Neuronal stem cell (in vitro differentiated cells): Measurements from ENCODE around the gene INTU.

ENCODE experiments used
- DNase-seq: peaks from one replicate; pipeline ENCODE4 v3.0.0-alpha.2; 2013; ENCODE audit warnings: low spot score
- H2AFZ ChIP-seq: one replicate; pipeline ENCODE4 v1.6.1; 2013; ENCODE audit warnings: mild to moderate bottlenecking, low read length, inconsistent platforms
- H2AK5ac ChIP-seq: 2 replicates; pipeline ENCODE4 v1.6.1; 2013; ENCODE audit warnings: low read depth, mild to moderate bottlenecking, inconsistent platforms, low read length, moderate library complexity, mixed read lengths
- H2BK120ac ChIP-seq: 2 replicates; pipeline ENCODE4 v1.6.1; 2013; ENCODE audit warnings: low read depth, mild to moderate bottlenecking, inconsistent platforms, low read length, moderate library complexity, mixed read lengths
- H2BK12ac ChIP-seq: one replicate; pipeline ENCODE4 v1.6.1; 2013; ENCODE audit warnings: low read length, inconsistent platforms
- H2BK15ac ChIP-seq: 2 replicates; pipeline ENCODE4 v1.6.1; 2013; ENCODE audit warnings: mild to moderate bottlenecking, low read length, inconsistent platforms, mixed read lengths
- H2BK5ac ChIP-seq: one replicate; pipeline ENCODE4 v1.6.1; 2013; ENCODE audit warnings: inconsistent platforms, mild to moderate bottlenecking, low read length, moderate library complexity
- H3K14ac ChIP-seq: one replicate; pipeline ENCODE4 v1.6.1; 2013; ENCODE audit warnings: low read length, inconsistent platforms
- H3K18ac ChIP-seq: 2 replicates; pipeline ENCODE4 v1.6.1; 2013; ENCODE audit warnings: low read length, inconsistent platforms
- H3K23ac ChIP-seq: 2 replicates; pipeline ENCODE4 v1.6.1; 2013; ENCODE audit warnings: low read depth, mild to moderate bottlenecking, mixed read lengths, low read length, inconsistent platforms; ENCODE audit not compliant: poor library complexity
- H3K27ac ChIP-seq: replicated peaks from 3 replicates; pipeline ENCODE4 v1.5.1; 2013; ENCODE audit warnings: low read length, inconsistent platforms
- H3K27me3 ChIP-seq, 3 experiments: 2 replicates each; pipeline ENCODE4 v1.6.1; 2013; ENCODE audit warnings: low read length in 3 of 3, mild to moderate bottlenecking in 2 of 3, inconsistent platforms in 1 of 3, low read depth in 1 of 3, mixed read lengths in 1 of 3, moderate library complexity in 1 of 3; ENCODE audit not compliant: control insufficient read depth in 3 of 3, insufficient read depth in 3 of 3
- H3K36me3 ChIP-seq, 2 donors: replicated peaks in 1 of 2; 2 replicates each; pipeline ENCODE4 v1.6.1; 2013; ENCODE audit warnings: low read length in 2 of 2; ENCODE audit not compliant: control insufficient read depth in 2 of 2, insufficient read depth in 2 of 2
- H3K4ac ChIP-seq: 2 replicates; pipeline ENCODE4 v1.6.1; 2013; ENCODE audit warnings: inconsistent platforms, mild to moderate bottlenecking, low read length, moderate library complexity
- H3K4me1 ChIP-seq, 2 donors: 1 replicate in 1 of 2; 2 replicates in 1 of 2; pipeline ENCODE4 v1.6.1; 2013; ENCODE audit warnings: low read length in 2 of 2, low read depth in 1 of 2; ENCODE audit not compliant: control insufficient read depth in 2 of 2, insufficient read depth in 1 of 2
- H3K4me2 ChIP-seq: one replicate; pipeline ENCODE4 v1.6.1; 2013; ENCODE audit warnings: mild to moderate bottlenecking, low read length, inconsistent platforms; ENCODE audit not compliant: insufficient read depth, poor library complexity, severe bottlenecking
- H3K4me3 ChIP-seq, 2 donors: 2 replicates each; pipeline ENCODE4 v1.5.1; 2013; ENCODE audit warnings: low read length in 2 of 2, mild to moderate bottlenecking in 2 of 2, inconsistent platforms in 1 of 2, moderate library complexity in 1 of 2
- H3K79me1 ChIP-seq: one replicate; pipeline ENCODE4 v1.6.1; 2013; ENCODE audit warnings: low read depth, mild to moderate bottlenecking, inconsistent platforms, low read length, moderate library complexity
- H3K9ac ChIP-seq: one replicate; pipeline ENCODE4 v1.6.1; 2013; ENCODE audit warnings: mild to moderate bottlenecking, low read depth, low read length, inconsistent platforms; ENCODE audit not compliant: poor library complexity
- H3K9me3 ChIP-seq, 2 donors: replicated peaks in 1 of 2; 2 replicates each; pipeline versions ENCODE3 to v1.6.1; 2013; ENCODE audit warnings: low read length in 2 of 2, mild to moderate bottlenecking in 2 of 2, inconsistent platforms in 1 of 2, low read depth in 1 of 2, mixed read lengths in 1 of 2, moderate library complexity in 1 of 2; ENCODE audit not compliant: control insufficient read depth in 2 of 2, insufficient read depth in 1 of 2
- H4K8ac ChIP-seq: one replicate; pipeline ENCODE4 v1.6.1; 2013; ENCODE audit warnings: low read depth, mild to moderate bottlenecking, inconsistent platforms, low read length, moderate library complexity
- H4K91ac ChIP-seq: one replicate; pipeline ENCODE4 v1.6.1; 2013; ENCODE audit warnings: low read length, low read depth, mild to moderate bottlenecking, inconsistent platforms; ENCODE audit not compliant: poor library complexity
- WGBS, 2 donors: extraction: QIAGEN DNeasy Blood & Tissue Kit; methylation state at CpG; one replicate each; pipeline ENCODE4 v1.1.7; 2013; ENCODE audit warnings: missing lambda C conversion rate in 2 of 2, mixed read lengths in 1 of 2; ENCODE audit not compliant: insufficient read length in 2 of 2, insufficient replicate concordance in 1 of 2; ENCODE audit errors: extremely low coverage in 2 of 2; 5-methylcytosine and 5-hydroxymethylcytosine counted together

The INTU gene

DNA sequence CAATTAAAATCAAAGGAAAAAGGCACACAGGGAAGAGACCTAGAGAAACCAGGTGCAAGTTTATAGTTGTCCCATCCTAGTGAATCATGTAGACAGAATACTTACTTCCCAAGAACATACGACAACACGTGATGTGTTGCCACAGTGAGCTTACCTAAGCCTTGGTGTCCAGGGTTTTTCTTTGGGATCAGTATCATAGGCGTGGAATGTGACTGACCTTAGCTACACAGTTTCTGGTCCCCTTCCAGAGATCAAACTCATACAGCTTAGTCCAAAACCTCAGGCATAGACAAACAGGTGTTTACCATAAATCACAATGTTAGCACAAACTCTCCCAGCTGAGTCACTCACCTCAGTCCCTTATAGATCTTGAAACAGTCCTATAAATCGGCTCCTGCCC is 115.1 kb downstream of the INTU start:
- H3K79me1 ChIP-seq: no peaks in the 10 kb centered on the region
- H3K4me2 ChIP-seq: no peak overlapping the region
- no peaks in the 10 kb centered on the region for H3K36me3 ChIP-seq
- H3K4ac ChIP-seq: no peak overlapping the region
- H3K27me3 ChIP-seq: no peaks in the 10 kb centered on the region
- no peak overlapping the region for H3K4me3 ChIP-seq
- H2BK15ac ChIP-seq: no peak overlapping the region
- peaks cover 7% of the 10 kb centered on the region in 2 donors for H3K9me3 ChIP-seq
- no peak overlapping the region for H2AFZ ChIP-seq
- H3K4me1 ChIP-seq: no peaks in the 10 kb centered on the region
- no peak overlapping the region for H3K23ac ChIP-seq
- no peak overlapping the region for H3K27ac ChIP-seq
- H3K9ac ChIP-seq: no peak overlapping the region
- H3K18ac ChIP-seq: no peak overlapping the region
- no peak overlapping the region for H3K14ac ChIP-seq
- WGBS, 2 donors: no CpG with 5 or more reads among the region's 4 CpGs
- H2BK12ac ChIP-seq: no peak overlapping the region
- H2BK5ac ChIP-seq: no peak overlapping the region
- no peak overlapping the region for H4K91ac ChIP-seq
- H4K8ac ChIP-seq: no peak overlapping the region
- H2AK5ac ChIP-seq: no peak overlapping the region
- no peak for DNase-seq
- H2BK120ac ChIP-seq: no peak overlapping the region

DNA sequence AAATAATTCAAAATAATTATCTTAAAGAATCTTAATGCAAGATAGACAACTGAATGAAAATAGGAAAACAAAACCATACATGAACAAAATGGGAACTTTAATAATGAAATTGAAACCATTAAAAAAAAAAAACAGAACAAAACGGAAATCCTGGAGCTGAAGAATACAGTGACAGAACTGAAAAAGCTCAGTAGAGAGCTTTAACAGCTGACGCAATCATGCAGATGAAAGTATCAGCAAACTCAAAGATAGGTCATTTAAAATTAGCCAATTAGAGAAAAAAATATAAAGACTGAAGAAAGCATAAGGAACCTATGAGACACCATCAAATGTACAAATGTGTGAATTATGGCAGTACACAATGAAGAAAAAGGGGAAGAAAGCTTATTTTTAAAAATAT is 116.2 kb downstream of the INTU start:
- Histone ChIP-seq H3K4me3 (no peak overlapping the region), H2BK5ac (no peak overlapping the region), H3K4me1 (no peaks in the 10 kb centered on the region), H3K23ac (no peak overlapping the region), H2AK5ac (no peak overlapping the region), H3K79me1 (no peaks in the 10 kb centered on the region), H3K9me3 (peaks cover 7% of the 10 kb centered on the region in 2 donors), H2BK15ac (no peak overlapping the region), H2BK120ac (no peak overlapping the region), H4K8ac (no peak overlapping the region), H2BK12ac (no peak overlapping the region), H3K9ac (no peak overlapping the region), H4K91ac (no peak overlapping the region), H2AFZ (no peak overlapping the region), H3K27me3 (no peaks in the 10 kb centered on the region), H3K4ac (no peak overlapping the region), H3K18ac (no peak overlapping the region), H3K36me3 (no peaks in the 10 kb centered on the region), H3K4me2 (no peak overlapping the region), H3K14ac (no peak overlapping the region), H3K27ac (no peak overlapping the region)
- DNase-seq: no peak
- WGBS, 2 donors: no CpG with 5 or more reads among the region's 2 CpGs

DNA sequence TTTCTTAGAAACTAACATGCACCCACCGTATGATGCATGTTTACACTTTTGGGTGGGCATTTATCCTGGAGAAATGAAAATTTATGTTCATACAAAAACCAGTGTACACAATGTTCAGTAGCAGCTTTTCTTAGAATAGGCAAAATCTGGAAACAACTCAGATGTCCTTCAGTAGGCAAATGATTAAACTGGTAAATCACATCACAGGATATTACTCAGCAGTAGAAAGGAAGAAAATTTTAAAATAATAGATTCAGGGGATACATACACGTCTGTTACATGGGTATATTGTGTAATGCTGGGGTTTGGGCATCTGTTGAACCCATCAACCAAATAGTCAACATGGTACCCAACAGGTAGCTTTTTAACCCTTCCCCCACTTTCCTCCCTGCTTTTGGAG is 124.1 kb downstream of the INTU start:
- H3K27ac ChIP-seq: no peak overlapping the region
- H3K27me3 ChIP-seq: no peaks in the 10 kb centered on the region
- H4K8ac ChIP-seq: no peak overlapping the region
- no peak overlapping the region for H2BK12ac ChIP-seq
- H3K23ac ChIP-seq: no peak overlapping the region
- H2BK5ac ChIP-seq: no peak overlapping the region
- H2AK5ac ChIP-seq: no peak overlapping the region
- no peak overlapping the region for H2BK15ac ChIP-seq
- H2AFZ ChIP-seq: no peak overlapping the region
- H3K4me2 ChIP-seq: no peak overlapping the region
- H3K9ac ChIP-seq: no peak overlapping the region
- no peaks in the 10 kb centered on the region for H3K79me1 ChIP-seq
- H2BK120ac ChIP-seq: no peak overlapping the region
- peaks cover 0 to 6% of the 10 kb centered on the region in 2 donors for H3K9me3 ChIP-seq
- H3K4me3 ChIP-seq: no peak overlapping the region
- no CpG with 5 or more reads among the region's 2 CpGs for WGBS, 2 donors
- H3K4me1 ChIP-seq: no peaks in the 10 kb centered on the region
- H3K14ac ChIP-seq: no peak overlapping the region
- DNase-seq: no peak
- H3K36me3 ChIP-seq: no peaks in the 10 kb centered on the region
- no peak overlapping the region for H3K4ac ChIP-seq
- H3K18ac ChIP-seq: no peak overlapping the region
- H4K91ac ChIP-seq: no peak overlapping the region

DNA sequence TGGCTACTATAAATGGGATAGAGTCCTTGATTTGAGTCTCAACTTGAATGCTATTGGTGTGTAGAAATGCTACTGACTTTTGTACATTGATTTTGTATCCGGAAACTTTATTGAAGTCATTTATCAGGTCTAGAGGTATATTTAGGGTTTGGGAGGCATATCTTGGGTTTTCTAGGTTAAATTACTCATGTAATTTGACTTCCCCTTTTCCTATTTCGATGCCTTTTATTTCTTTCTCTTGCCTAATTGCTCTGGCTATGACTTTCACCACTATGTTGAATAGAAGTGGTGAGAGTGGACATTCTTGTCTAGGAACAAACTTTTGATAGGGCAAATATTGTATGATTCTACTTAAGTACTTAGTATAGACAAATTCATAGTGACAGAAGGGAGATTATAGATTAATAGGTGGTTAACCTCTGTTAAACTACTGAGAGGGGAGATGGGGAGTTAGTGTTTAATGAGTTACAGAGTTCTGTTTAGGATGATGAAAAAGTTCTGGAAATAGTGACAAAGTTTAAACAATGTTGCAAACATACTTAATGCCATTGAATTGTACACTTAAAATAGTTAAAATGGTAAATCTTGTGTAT is 126.6 kb downstream of the INTU start:
- H2AK5ac ChIP-seq: no peak overlapping the region
- no CpG with 5 or more reads among the region's 2 CpGs for WGBS, 2 donors
- no peak for DNase-seq

More for the DNA sequence above, 126.6 kb downstream of the INTU start:
- H3K23ac ChIP-seq: no peak overlapping the region
- no peak overlapping the region for H3K4me3 ChIP-seq
- no peak overlapping the region for H2AFZ ChIP-seq
- no peak overlapping the region for H3K4ac ChIP-seq
- H3K14ac ChIP-seq: no peak overlapping the region
- H4K8ac ChIP-seq: no peak overlapping the region
- no peaks in the 10 kb centered on the region for H3K36me3 ChIP-seq
- H3K27me3 ChIP-seq: no peaks in the 10 kb centered on the region
- no peaks in the 10 kb centered on the region for H3K79me1 ChIP-seq
- H2BK5ac ChIP-seq: no peak overlapping the region
- H2BK15ac ChIP-seq: no peak overlapping the region
- no peaks in the 10 kb centered on the region for H3K4me1 ChIP-seq
- H3K18ac ChIP-seq: no peak overlapping the region
- H2BK120ac ChIP-seq: no peak overlapping the region
- no peak overlapping the region for H3K27ac ChIP-seq
- H3K9ac ChIP-seq: no peak overlapping the region
- H3K4me2 ChIP-seq: no peak overlapping the region
- H3K9me3 ChIP-seq: peaks cover 0 to 6% of the 10 kb centered on the region in 2 donors
- H2BK12ac ChIP-seq: no peak overlapping the region
- H4K91ac ChIP-seq: no peak overlapping the region
